Mesendoderm (in vitro differentiated cells): ENCODE measurements around the gene HOXA10.

Source experiments
- DNase-seq: peaks from one replicate; pipeline ENCODE4 v3.0.0; 2013
- H2AK5ac ChIP-seq: 2 replicates; pipeline ENCODE4 v1.6.1; 2013; ENCODE audit warnings: low read length, inconsistent platforms
- H2BK120ac ChIP-seq: 2 replicates; pipeline ENCODE4 v1.6.1; 2013; ENCODE audit warnings: low read depth, mild to moderate bottlenecking, low read length, moderate library complexity, mixed read lengths
- H2BK15ac ChIP-seq: replicated peaks from 2 replicates; pipeline ENCODE4 v1.6.1; 2013; ENCODE audit warnings: low read depth, mild to moderate bottlenecking, moderate library complexity
- H2BK5ac ChIP-seq: 2 replicates; pipeline ENCODE4 v1.6.1; 2013; ENCODE audit warnings: low read length, inconsistent platforms
- H3K18ac ChIP-seq: 2 replicates; pipeline ENCODE4 v1.6.1; 2013; ENCODE audit warnings: mild to moderate bottlenecking, low read length, mixed read lengths
- H3K23ac ChIP-seq: one replicate; pipeline ENCODE4 v1.6.1; 2013; ENCODE audit warnings: low read length
- H3K27ac ChIP-seq: 2 replicates; pipeline ENCODE4 v1.5.1; 2013; ENCODE audit warnings: low read depth, mild to moderate bottlenecking, inconsistent platforms, low read length, moderate library complexity
- H3K27me3 ChIP-seq: 2 replicates; pipeline ENCODE4 v1.6.1; 2013; ENCODE audit warnings: low read length, control low read depth, mild to moderate bottlenecking, inconsistent platforms; ENCODE audit not compliant: insufficient read depth, poor library complexity
- H3K36me3 ChIP-seq: 2 replicates; pipeline ENCODE4 v1.6.1; 2013; ENCODE audit warnings: low read length, inconsistent platforms; ENCODE audit not compliant: control insufficient read depth, insufficient read depth
- H3K4ac ChIP-seq: one replicate; pipeline ENCODE4 v1.6.1; 2013; ENCODE audit warnings: low read depth, mild to moderate bottlenecking, low read length, moderate library complexity
- H3K4me1 ChIP-seq: 2 replicates; pipeline ENCODE4 v1.6.1; 2013; ENCODE audit warnings: low read depth, low read length, inconsistent platforms; ENCODE audit not compliant: control insufficient read depth
- H3K4me2 ChIP-seq: 2 replicates; pipeline ENCODE4 v1.6.1; 2013; ENCODE audit warnings: low read length
- H3K4me3 ChIP-seq: 2 replicates; pipeline ENCODE4 v1.5.1; 2013; ENCODE audit warnings: mild to moderate bottlenecking, low read length
- H3K56ac ChIP-seq: one replicate; pipeline ENCODE4 v1.6.1; 2013; ENCODE audit warnings: low read length
- H3K79me1 ChIP-seq: 2 replicates; pipeline ENCODE4 v1.6.1; 2013; ENCODE audit warnings: low read length, inconsistent platforms
- H3K79me2 ChIP-seq: 2 replicates; pipeline ENCODE4 v1.6.1; 2013; ENCODE audit warnings: mild to moderate bottlenecking, low read length; ENCODE audit not compliant: control insufficient read depth, insufficient read depth
- H3K9ac ChIP-seq: 2 replicates; pipeline ENCODE4 v1.6.1; 2013; ENCODE audit warnings: low read length, inconsistent platforms
- H4K5ac ChIP-seq: one replicate; pipeline ENCODE4 v1.6.1; 2013; ENCODE audit warnings: low read length
- H4K8ac ChIP-seq: one replicate; pipeline ENCODE4 v1.6.1; 2013; ENCODE audit warnings: low read depth, mild to moderate bottlenecking, control low read depth, low read length, moderate library complexity
- WGBS: extraction: QIAGEN DNeasy Blood & Tissue Kit; methylation state at CpG from one replicate; pipeline ENCODE4 v1.1.7; 2013; ENCODE audit warnings: low lambda C conversion rate, missing lambda C conversion rate; ENCODE audit not compliant: insufficient coverage; ENCODE audit errors: extremely low coverage; 5-methylcytosine and 5-hydroxymethylcytosine counted together

Gene HOXA10

DNA sequence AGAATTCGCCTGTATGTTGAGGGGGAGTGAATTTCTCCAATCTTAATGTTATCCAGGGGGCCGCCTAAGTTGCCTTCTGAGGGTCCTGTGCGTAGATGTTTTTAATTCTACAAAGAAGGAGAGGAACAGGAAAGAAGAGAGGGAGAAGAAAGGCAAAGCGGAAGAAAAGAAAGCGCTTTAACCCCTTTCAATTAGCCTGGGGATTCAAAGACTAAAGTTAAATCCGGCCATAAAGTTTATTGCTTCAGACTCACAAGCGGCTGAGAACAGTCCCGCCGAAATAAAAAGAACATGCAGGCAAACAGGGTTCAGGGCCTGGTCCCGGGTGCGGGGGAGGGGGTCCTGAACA is 35.2 kb downstream of the HOXA10 start:
- Histone ChIP-seq H3K4me1 (no peaks in the 10 kb centered on the region), H3K27me3 (peaks cover 89% of the 10 kb centered on the region), H2AK5ac (no peak overlapping the region), H2BK15ac (no peak overlapping the region), H2BK5ac (no peak overlapping the region), H3K18ac (no peak overlapping the region), H3K4me3 (no peak overlapping the region), H3K36me3 (no peaks in the 10 kb centered on the region), H3K4ac (no peak overlapping the region), H3K56ac (no peak overlapping the region), H3K4me2 (no peak overlapping the region), H3K9ac (no peak overlapping the region), H4K5ac (no peak overlapping the region), H3K79me2 (no peaks in the 10 kb centered on the region), H3K79me1 (no peaks in the 10 kb centered on the region), H3K23ac (no peak overlapping the region), H4K8ac (no peak overlapping the region), H2BK120ac (no peak overlapping the region), H3K27ac (no peak overlapping the region)
- no peak for DNase-seq
- WGBS = no CpG with 5 or more reads among the region's 11 CpGs

DNA sequence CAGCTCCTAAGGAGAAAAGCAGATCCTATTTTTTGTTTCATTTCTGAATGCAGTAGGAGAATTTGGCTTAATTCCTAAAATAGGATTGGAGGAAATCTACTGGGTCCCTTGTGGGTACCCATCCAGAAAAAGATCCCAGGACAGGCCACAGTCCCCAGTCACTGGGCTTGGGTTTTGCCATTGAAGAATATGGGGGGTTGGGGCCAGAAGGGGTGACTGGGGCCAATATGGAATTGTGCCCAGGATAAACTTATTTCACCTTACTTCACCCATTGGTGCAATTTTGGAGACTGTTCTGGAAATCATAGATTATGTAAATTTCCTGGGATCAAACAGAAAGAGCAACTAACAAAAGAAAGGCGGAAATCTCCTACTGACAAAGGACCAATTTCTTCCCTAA is 35.6 kb downstream of the HOXA10 start:
- Histone ChIP-seq H3K4ac (no peak overlapping the region), H3K4me1 (no peaks in the 10 kb centered on the region), H4K5ac (no peak overlapping the region), H2BK120ac (no peak overlapping the region), H2BK5ac (no peak overlapping the region), H3K4me2 (no peak overlapping the region), H3K27ac (no peak overlapping the region), H3K36me3 (no peaks in the 10 kb centered on the region), H3K18ac (no peak overlapping the region), H4K8ac (no peak overlapping the region), H3K9ac (no peak overlapping the region), H2BK15ac (no peak overlapping the region), H3K27me3 (peaks cover 93% of the 10 kb centered on the region), H3K79me2 (no peaks in the 10 kb centered on the region), H3K79me1 (no peaks in the 10 kb centered on the region), H3K4me3 (no peak overlapping the region), H3K23ac (no peak overlapping the region), H3K56ac (no peak overlapping the region), H2AK5ac (no peak overlapping the region)
- DNase-seq = no peak
- no CpG with 5 or more reads among the region's 1 CpG for WGBS

DNA sequence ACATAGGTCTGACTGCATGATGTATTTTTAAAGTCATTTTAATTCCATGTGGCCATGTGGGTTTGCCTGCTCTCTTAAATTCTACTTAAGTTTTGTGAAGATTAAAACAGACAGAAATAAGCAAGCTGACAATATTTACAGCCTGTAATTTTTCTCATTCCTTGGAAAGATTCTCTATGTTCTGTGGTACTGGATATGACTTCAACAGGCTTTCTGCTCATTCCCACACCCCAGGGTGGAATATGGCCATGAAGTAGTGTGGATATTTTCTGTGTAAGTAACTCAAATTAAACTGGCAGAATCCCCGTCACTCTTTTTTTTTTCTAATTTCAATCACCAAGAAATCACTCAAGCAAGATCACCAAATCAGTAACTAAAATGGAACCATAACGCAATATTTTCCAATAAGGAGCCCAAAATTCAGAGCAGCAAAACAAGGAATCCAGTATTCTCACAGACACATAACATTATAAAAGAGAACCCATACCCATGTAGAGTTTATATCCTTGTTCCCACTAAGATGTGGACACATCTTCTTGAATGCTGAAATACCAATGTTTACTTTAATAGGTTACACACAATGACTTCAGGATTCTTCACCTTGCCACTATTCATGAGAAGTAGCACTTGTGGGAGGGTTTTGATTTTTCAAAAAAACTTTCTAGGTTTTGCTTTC is 36.3 kb downstream of the HOXA10 start:
- WGBS = no CpG with 5 or more reads among the region's 2 CpGs
- no peak for DNase-seq
- H3K9ac ChIP-seq = no peak overlapping the region

DNA sequence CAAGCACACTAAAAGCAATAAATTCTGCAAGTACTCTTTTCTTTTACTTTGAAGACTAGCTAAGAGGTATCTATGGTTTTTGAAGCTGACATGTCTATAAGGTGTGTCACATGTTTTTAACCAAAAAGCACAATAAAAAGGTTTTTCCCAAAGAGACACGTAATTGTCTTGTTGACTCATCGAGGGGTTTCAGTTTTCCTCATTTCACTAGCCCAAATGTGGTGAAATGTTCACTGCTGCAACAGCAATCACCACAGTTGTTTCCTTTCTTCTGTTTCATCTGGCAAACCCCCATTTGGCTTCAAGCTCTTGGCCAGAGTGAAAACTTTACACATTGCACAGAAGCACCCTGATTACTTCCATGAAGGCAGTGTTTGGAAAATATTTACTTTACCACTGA is 39.7 kb downstream of the HOXA10 start:
- Histone ChIP-seq H4K5ac (no peak overlapping the region), H3K4ac (no peak overlapping the region), H3K36me3 (no peaks in the 10 kb centered on the region), H3K18ac (no peak overlapping the region), H3K56ac (no peak overlapping the region), H3K27ac (no peak overlapping the region), H3K4me1 (no peaks in the 10 kb centered on the region), H3K27me3 (peaks cover 89% of the 10 kb centered on the region), H4K8ac (no peak overlapping the region), H2BK15ac (no peak overlapping the region), H2BK5ac (no peak overlapping the region), H3K23ac (no peak overlapping the region), H3K79me1 (no peaks in the 10 kb centered on the region), H3K79me2 (no peaks in the 10 kb centered on the region), H3K4me3 (no peak overlapping the region), H2BK120ac (no peak overlapping the region), H2AK5ac (no peak overlapping the region), H3K4me2 (no peak overlapping the region), H3K9ac (no peak overlapping the region)
- WGBS = no CpG with 5 or more reads among the region's 2 CpGs
- DNase-seq = no peak

More for the DNA sequence above, 36.3 kb downstream of the HOXA10 start:
- Histone ChIP-seq H3K56ac (no peak overlapping the region), H3K4me3 (no peak overlapping the region), H3K4me2 (no peak overlapping the region), H3K4ac (no peak overlapping the region), H3K18ac (no peak overlapping the region), H4K5ac (no peak overlapping the region), H3K4me1 (no peaks in the 10 kb centered on the region), H4K8ac (no peak overlapping the region), H3K27me3 (peaks cover 96% of the 10 kb centered on the region), H2AK5ac (no peak overlapping the region), H3K36me3 (no peaks in the 10 kb centered on the region), H3K23ac (no peak overlapping the region), H3K27ac (no peak overlapping the region), H2BK5ac (no peak overlapping the region), H3K79me2 (no peaks in the 10 kb centered on the region), H2BK120ac (no peak overlapping the region), H3K79me1 (no peaks in the 10 kb centered on the region), H2BK15ac (no peak overlapping the region)

DNA sequence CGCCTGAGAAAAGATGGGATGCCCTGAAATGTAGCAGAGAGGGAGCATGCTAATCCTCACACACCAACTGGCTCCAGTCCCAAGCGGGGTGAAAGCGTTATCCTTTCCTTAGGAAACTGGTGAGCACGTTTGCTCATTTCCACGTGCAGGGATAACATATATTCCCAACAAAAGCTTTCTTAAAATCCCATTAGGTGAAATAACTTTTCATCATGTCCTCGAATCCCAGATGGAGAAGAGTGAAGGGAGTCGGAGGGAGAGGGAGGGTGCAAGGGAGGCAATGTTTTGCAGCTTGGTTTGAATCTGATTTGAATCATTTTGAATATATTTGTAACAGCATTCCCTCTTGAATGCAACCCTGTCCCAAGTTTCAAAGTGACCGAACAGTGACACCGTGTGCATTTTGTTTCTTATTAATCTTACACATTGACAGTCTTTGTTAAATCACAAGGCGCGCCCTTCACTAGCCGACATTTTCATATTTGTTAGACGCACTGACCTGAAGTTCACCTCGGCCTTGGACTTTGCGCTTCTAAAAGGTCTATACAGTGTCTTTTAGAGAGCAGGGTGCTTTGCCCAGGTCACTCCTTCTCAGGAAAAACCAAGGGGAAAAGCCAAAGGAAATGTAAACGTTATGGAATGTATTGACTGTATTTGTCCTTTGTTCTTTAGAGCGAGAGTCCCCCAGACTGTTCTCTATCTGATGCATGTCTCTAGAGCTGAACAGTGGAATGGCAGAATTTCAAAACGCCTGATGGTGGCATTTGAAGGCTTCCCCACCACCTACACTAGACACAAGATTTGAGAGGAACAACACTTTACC is 40.5 kb downstream of the HOXA10 start:
- Histone ChIP-seq H3K4ac (no peak overlapping the region), H2AK5ac (no peak overlapping the region), H3K4me3 (no peak overlapping the region), H2BK5ac (no peak overlapping the region), H4K8ac (no peak overlapping the region), H3K4me2 (no peak overlapping the region), H3K27ac (no peak overlapping the region), H2BK15ac (no peak overlapping the region), H3K79me1 (no peaks in the 10 kb centered on the region), H3K27me3 (peaks cover 89% of the 10 kb centered on the region), H3K9ac (no peak overlapping the region), H4K5ac (no peak overlapping the region), H3K18ac (no peak overlapping the region), H3K36me3 (no peaks in the 10 kb centered on the region), H2BK120ac (no peak overlapping the region), H3K23ac (no peak overlapping the region), H3K4me1 (no peaks in the 10 kb centered on the region), H3K79me2 (no peaks in the 10 kb centered on the region), H3K56ac (no peak overlapping the region)
- DNase-seq = no peak
- no CpG with 5 or more reads among the region's 18 CpGs for WGBS
